SK-N-DZ (cell line): ENCODE results near the gene DACH1. TPM values are rescaled to one million over a fixed set of nuclear protein-coding genes. Genes with fewer than 3 reads are reported as not detected.
"Not testable (repeated sequence)": the region's sequence is repeated elsewhere in the genome, so short reads cannot be mapped to it uniquely, and the experiment has no call there.

ENCODE experiments used
- DNase-seq: peaks from one replicate; pipeline ENCODE4 v3.0.0-alpha.2; 2015; ENCODE audit warnings: low spot score
- polyA plus RNA-seq, 2 experiments: library from polyadenylated mRNA; depleted of rRNA; stranded (reverse); fragments of >200 nt; gene quantifications; 2 replicates each; pipeline ENCODE4 v1.2.3, GENCODE V29; 2014

The DACH1 gene
- polyA plus RNA-seq (2014; cell fraction: cytosol; rRNA removed): 10.9 and 12.1 TPM in 2 replicates
- polyA plus RNA-seq (2014; cell fraction: nucleus; rRNA removed): 6.7 and 9.2 TPM in 2 replicates

- peak; percentile 93 for DNase-seq
Measured at GRCh38 chr13:71867131-71867814, at the start of gene DACH1. DACH1 (minus strand) TSS chr13:71867204.

GRCh38 chr13:71913717-71914116 lies 46.7 kb upstream of the DACH1 start:
- DNase-seq: no peak

- DNase-seq: no peak
Measured at GRCh38 chr13:71912524-71912923, 45.5 kb upstream of the DACH1 start.

- DNase-seq: no peak
Measured at GRCh38 chr13:71906448-71906847, 39.4 kb upstream of the DACH1 start.

GRCh38 chr13:71902676-71903075 lies 35.7 kb upstream of the DACH1 start:
- no peak for DNase-seq

GRCh38 chr13:71893506-71893905 lies 26.5 kb upstream of the DACH1 start:
- DNase-seq: not testable (repeated sequence)

- no peak for DNase-seq
Measured at GRCh38 chr13:71886880-71887279, 19.9 kb upstream of the DACH1 start.

- DNase-seq: no peak
Measured at GRCh38 chr13:71882120-71882519, 15.1 kb upstream of the DACH1 start.

- no peak for DNase-seq
Measured at GRCh38 chr13:71880753-71881541, 13.9 kb upstream of the DACH1 start.

GRCh38 chr13:71879808-71880344 lies 12.9 kb upstream of the DACH1 start:
- DNase-seq: no peak

GRCh38 chr13:71879129-71879535 lies 12.1 kb upstream of the DACH1 start:
- DNase-seq: peak; percentile 62

- DNase-seq: no peak
Measured at GRCh38 chr13:71877256-71877653, 10.3 kb upstream of the DACH1 start.

- DNase-seq: no peak
Measured at GRCh38 chr13:71876648-71877255, 9.7 kb upstream of the DACH1 start.

GRCh38 chr13:71875823-71876222 lies 8.8 kb upstream of the DACH1 start:
- DNase-seq: no peak

GRCh38 chr13:71874458-71874857 lies 7.5 kb upstream of the DACH1 start:
- DNase-seq: no peak

- DNase-seq: no peak
Measured at GRCh38 chr13:71873418-71874247, 6.6 kb upstream of the DACH1 start.

GRCh38 chr13:71871844-71872243 lies 4.8 kb upstream of the DACH1 start:
- DNase-seq: no peak

GRCh38 chr13:71871176-71871754 lies 4.3 kb upstream of the DACH1 start:
- DNase-seq: no peak

GRCh38 chr13:71870100-71870499 lies 3.1 kb upstream of the DACH1 start:
- DNase-seq: no peak

- no peak for DNase-seq
Measured at GRCh38 chr13:71869274-71869673, 2.3 kb upstream of the DACH1 start.
